Neuronal stem cell (in vitro differentiated cells): ENCODE measurements around the gene ARPIN. TPM values are rescaled to one million over a fixed set of nuclear protein-coding genes. Genes with fewer than 3 reads are reported as not detected.

ENCODE experiments used
- small RNA-seq: library from polyadenylated mRNA; stranded (forward); fragments of <200 nt; extraction: miRNeasy Mini kit (QIAGEN cat#:217004); gene quantifications from one replicate; pipeline ENCODE3, GENCODE V24; 2013; ENCODE audit not compliant: insufficient read depth

Gene ARPIN

Small RNA genes lying within 50 kb of the gene (small RNA-seq; reads per million reads assigned to genes)
- gene MIR5009 (1.6 reads per million), gene MIR5094 (7.1 reads per million, percentile 39 among the genes with 10 or more reads in this experiment), gene RNU6-1111P (not detected), gene RNU7-111P (not detected)
